Astrocyte (in vitro differentiated cells and primary cell): Measurements from ENCODE around the gene CDON. TPM values are rescaled to one million over a fixed set of nuclear protein-coding genes. Genes with fewer than 3 reads are reported as not detected.

Experiments used
- DNase-seq: peaks from one replicate; pipeline ENCODE4 v3.0.0-alpha.2; 2010; ENCODE audit warnings: low read depth
- FAIRE-seq: peaks from 2 replicates; lab custom pipeline; 2011; peaks lifted over from hg19 to GRCh38; lab: Jason Lieb, UNC
- H2AFZ ChIP-seq: 2 replicates; pipeline ENCODE4 v1.6.0; 2012; ENCODE audit warnings: low read depth, low read length, inconsistent platforms
- H3K27ac ChIP-seq: 2 replicates; pipeline ENCODE4 v1.5.1; 2011; ENCODE audit warnings: low read depth, low read length, inconsistent platforms
- H3K27me3 ChIP-seq: 2 replicates; pipeline ENCODE4 v1.6.0; 2011; ENCODE audit warnings: low read length, inconsistent platforms; ENCODE audit not compliant: insufficient read depth
- H3K36me3 ChIP-seq: 2 replicates; pipeline ENCODE4 v1.5.1; 2011; ENCODE audit warnings: low read length, inconsistent platforms; ENCODE audit not compliant: insufficient read depth
- H3K4me1 ChIP-seq: 2 replicates; pipeline ENCODE4 v1.5.1; 2011; ENCODE audit warnings: low read length, inconsistent platforms; ENCODE audit not compliant: insufficient read depth
- H3K4me2 ChIP-seq: 2 replicates; pipeline ENCODE4 v1.6.0; 2012; ENCODE audit warnings: low read length, inconsistent platforms
- H3K4me3 ChIP-seq: 2 replicates; pipeline ENCODE4 v1.5.1; 2011; ENCODE audit warnings: low read depth, mild to moderate bottlenecking, low read length, inconsistent platforms; ENCODE audit not compliant: insufficient read depth
- H3K79me2 ChIP-seq: 2 replicates; pipeline ENCODE4 v1.6.0; 2012; ENCODE audit warnings: mild to moderate bottlenecking, low read length, inconsistent platforms; ENCODE audit not compliant: insufficient read depth
- H3K9ac ChIP-seq: 2 replicates; pipeline ENCODE4 v1.6.0; 2012; ENCODE audit warnings: mild to moderate bottlenecking, low read length, inconsistent platforms
- H3K9me3 ChIP-seq: 2 replicates; pipeline ENCODE4 v1.5.1; 2012; ENCODE audit warnings: low read depth, mild to moderate bottlenecking, low read length, inconsistent platforms; ENCODE audit not compliant: insufficient read depth
- H4K20me1 ChIP-seq: 2 replicates; pipeline ENCODE4 v1.6.0; 2012; ENCODE audit warnings: low read length, inconsistent platforms; ENCODE audit not compliant: insufficient read depth
- H3K27ac Mint-ChIP-seq: one replicate; pipeline ENCODE4 v1.8.0; 2021; ENCODE audit warnings: mild to moderate bottlenecking, mixed read lengths; ENCODE audit not compliant: unreplicated experiment
- H3K27me3 Mint-ChIP-seq: one replicate; pipeline ENCODE4 v1.8.0; 2021; ENCODE audit warnings: low read depth, mixed read lengths; ENCODE audit not compliant: unreplicated experiment
- H3K36me3 Mint-ChIP-seq: one replicate; pipeline ENCODE4 v1.8.0; 2021; ENCODE audit warnings: low read depth, mixed read lengths; ENCODE audit not compliant: unreplicated experiment
- H3K4me1 Mint-ChIP-seq: one replicate; pipeline ENCODE4 v1.8.0; 2021; ENCODE audit warnings: low read depth, mixed read lengths; ENCODE audit not compliant: unreplicated experiment
- H3K4me3 Mint-ChIP-seq: one replicate; pipeline ENCODE4 v1.8.0; 2021; ENCODE audit warnings: mild to moderate bottlenecking, moderate library complexity, mixed read lengths; ENCODE audit not compliant: unreplicated experiment
- H3K9me3 Mint-ChIP-seq: one replicate; pipeline ENCODE4 v1.8.0; 2021; ENCODE audit warnings: mild to moderate bottlenecking, mixed read lengths; ENCODE audit not compliant: unreplicated experiment
- CTCF ChIP-seq: IDR thresholded peaks from 2 replicates; pipeline ENCODE4 v1.5.1; 2011; ENCODE audit warnings: low read depth, mild to moderate bottlenecking, inconsistent platforms, low read length, moderate library complexity; ENCODE audit not compliant: insufficient read depth
- EZH2 ChIP-seq: IDR thresholded peaks from 2 replicates; pipeline ENCODE4 v1.6.1; 2012; ENCODE audit warnings: mild to moderate bottlenecking, low read length, inconsistent platforms; ENCODE audit not compliant: insufficient read depth
- total RNA-seq: library from RNA; stranded (reverse); gene quantifications from 2 replicates; pipeline ENCODE4 v1.2.1, GENCODE V29; 2021

Gene CDON
- total RNA-seq, 1 donor from 2014 or later = 15.5 TPM

GRCh38 chr11:125925804-125926203 lies 136.9 kb downstream of the CDON start:
- no peaks in the 10 kb centered on the region for H3K4me1 ChIP-seq
- no peak for TF ChIP-seq EZH2
- no peak for TF ChIP-seq CTCF
- no peak overlapping the region for H3K4me2 ChIP-seq
- Mint-ChIP-seq H3K4me1 (peaks cover 4% of the 10 kb centered on the region), H3K4me3 (no peak overlapping the region), H3K27me3 (peaks cover 20% of the 10 kb centered on the region), H3K9me3 (no peaks in the 10 kb centered on the region), H3K27ac (no peak overlapping the region), H3K36me3 (no peaks in the 10 kb centered on the region)
- H3K36me3 ChIP-seq = no peaks in the 10 kb centered on the region
- DNase-seq (no peak), FAIRE-seq (no peak)
- no peaks in the 10 kb centered on the region for H4K20me1 ChIP-seq
- no peak overlapping the region for H3K27ac ChIP-seq
- H3K79me2 ChIP-seq = no peaks in the 10 kb centered on the region
- H2AFZ ChIP-seq = no peak overlapping the region
- no peak overlapping the region for H3K9ac ChIP-seq
- no peak overlapping the region for H3K4me3 ChIP-seq
- H3K27me3 ChIP-seq = peaks cover 8% of the 10 kb centered on the region
- H3K9me3 ChIP-seq = no peaks in the 10 kb centered on the region

- no peaks in the 10 kb centered on the region for H3K36me3 ChIP-seq
- peaks cover 8% of the 10 kb centered on the region for H3K27me3 ChIP-seq
- no peak overlapping the region for H3K27ac ChIP-seq
- no peaks in the 10 kb centered on the region for H3K79me2 ChIP-seq
- no peak overlapping the region for H3K4me3 Mint-ChIP-seq
- peaks cover 4% of the 10 kb centered on the region for H3K4me1 Mint-ChIP-seq
- no peaks in the 10 kb centered on the region for H3K9me3 ChIP-seq
- no peak overlapping the region for H2AFZ ChIP-seq
- H4K20me1 ChIP-seq = no peaks in the 10 kb centered on the region
- DNase-seq (peak; percentile 14), FAIRE-seq (no peak)
- H3K4me2 ChIP-seq = no peak overlapping the region
- no peaks in the 10 kb centered on the region for H3K4me1 ChIP-seq
- TF ChIP-seq EZH2 (no peak), CTCF (no peak)
- no peaks in the 10 kb centered on the region for H3K9me3 Mint-ChIP-seq
- H3K36me3 Mint-ChIP-seq = no peaks in the 10 kb centered on the region
- H3K27me3 Mint-ChIP-seq = peaks cover 15% of the 10 kb centered on the region
- H3K9ac ChIP-seq = no peak overlapping the region
- no peak overlapping the region for H3K27ac Mint-ChIP-seq
- H3K4me3 ChIP-seq = no peak overlapping the region
These were observed 137.4 kb downstream of the CDON start for GRCh38 chr11:125925247-125925740.

DNA sequence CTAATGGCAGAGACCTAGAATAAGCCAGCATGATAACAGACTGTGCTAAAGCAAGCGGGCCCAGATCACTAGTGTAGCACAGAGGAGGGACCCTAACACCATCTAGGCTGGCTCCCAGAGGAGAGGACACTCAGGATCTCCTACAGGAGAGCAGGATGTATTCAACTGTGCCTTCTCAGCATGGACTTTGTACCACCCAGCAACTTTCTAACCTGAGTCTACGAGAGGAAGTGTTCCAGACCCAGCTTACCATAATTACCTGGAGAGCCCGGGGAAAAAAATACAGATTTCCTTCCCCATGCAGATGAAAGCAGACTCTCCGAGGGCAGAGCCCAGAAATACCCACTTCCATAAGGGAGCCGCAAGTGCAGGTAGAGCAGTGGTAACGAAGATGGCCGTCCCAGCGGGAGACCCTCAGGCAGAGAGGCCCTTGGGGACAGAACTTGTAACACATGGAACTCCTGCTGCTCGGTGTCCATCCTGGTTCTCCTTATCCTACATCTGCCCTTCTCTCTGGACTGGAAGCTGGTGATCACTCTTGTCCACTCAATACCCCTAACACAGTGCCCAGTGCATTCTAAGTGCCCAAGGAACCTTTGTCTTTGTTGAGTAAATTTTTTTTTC lies 138.2 kb downstream of the CDON start:
- Mint-ChIP-seq H3K36me3 (no peaks in the 10 kb centered on the region), H3K27me3 (peaks cover 12% of the 10 kb centered on the region), H3K4me1 (peaks cover 4% of the 10 kb centered on the region), H3K4me3 (no peak overlapping the region), H3K9me3 (no peaks in the 10 kb centered on the region), H3K27ac (no peak overlapping the region)
- no peak overlapping the region for H3K9ac ChIP-seq
- H3K36me3 ChIP-seq = no peaks in the 10 kb centered on the region
- no peaks in the 10 kb centered on the region for H3K9me3 ChIP-seq
- no peaks in the 10 kb centered on the region for H3K79me2 ChIP-seq
- H3K4me2 ChIP-seq = no peak overlapping the region
- DNase-seq = no peak
- FAIRE-seq = no peak
- H4K20me1 ChIP-seq = no peaks in the 10 kb centered on the region
- no peak overlapping the region for H2AFZ ChIP-seq
- TF ChIP-seq CTCF = no peak
- TF ChIP-seq EZH2 = no peak
- H3K4me3 ChIP-seq = no peak overlapping the region
- H3K27ac ChIP-seq = no peak overlapping the region
- peaks cover 8% of the 10 kb centered on the region for H3K27me3 ChIP-seq
- H3K4me1 ChIP-seq = no peaks in the 10 kb centered on the region
